ENCODE results near the gene NCK2. TPM values are rescaled to one million over a fixed set of nuclear protein-coding genes. Genes with fewer than 3 reads are reported as not detected.

The NCK2 gene
- total RNA-seq, 1 experiment from 2014 or later, result 49.2 TPM

GRCh38 chr2:105906481-105906880, 161.8 kb downstream of the NCK2 start:
- Histone ChIP-seq H2BK12ac (ENCODE audit: insufficient read length, low read depth, low read length) (no peak overlapping the region), H2BK20ac (ENCODE audit: low read depth, low read length, poor library complexity, severe bottlenecking) (no peak overlapping the region), H3K4me2 (ENCODE audit: insufficient read depth, insufficient read length, low read length) (no peak overlapping the region), H3K14ac (ENCODE audit: insufficient read depth, low read length) (no peak overlapping the region), H4K8ac (replicated peaks; ENCODE audit: insufficient read length, low read depth, low read length) (no peak overlapping the region), H3K23me2 (ENCODE audit: insufficient read length, low read depth, low read length, poor library complexity, severe bottlenecking) (no peaks in the 10 kb centered on the region), H2BK15ac (ENCODE audit: low read depth, low read length) (no peak overlapping the region), H3K23ac (ENCODE audit: insufficient read length, low read depth, low read length) (no peak overlapping the region), H3K56ac (ENCODE audit: insufficient read length, low read depth, low read length) (no peak overlapping the region), H2AFZ (ENCODE audit: low read length) (no peak overlapping the region), H2AK5ac (ENCODE audit: insufficient read length, low read length) (no peak overlapping the region), H3K4me1 (ENCODE audit: insufficient read depth, low read length) (no peaks in the 10 kb centered on the region), H3K18ac (ENCODE audit: insufficient read length, low read depth, low read length) (no peak overlapping the region), H3K9ac (ENCODE audit: extremely low read depth, insufficient read length, low read length) (no peak overlapping the region), H4K5ac (ENCODE audit: insufficient read length, low read depth, low read length) (no peak overlapping the region), H3K27ac (ENCODE audit: insufficient read length, low read depth, low read length) (no peak overlapping the region), H3K79me2 (ENCODE audit: insufficient read depth, low read length) (no peaks in the 10 kb centered on the region), H2BK5ac (ENCODE audit: insufficient read length, low read length) (no peak overlapping the region), H3K9me3 (ENCODE audit: control insufficient read depth, low read depth, low read length) (no peaks in the 10 kb centered on the region), H3K27me3 (ENCODE audit: insufficient read depth, low read length) (no peaks in the 10 kb centered on the region), H2BK120ac (ENCODE audit: low read depth, low read length, poor library complexity, severe bottlenecking) (no peak overlapping the region), H4K91ac (ENCODE audit: insufficient read length, low read depth, low read length) (no peak overlapping the region), H3K4ac (ENCODE audit: low read depth, low read length) (no peak overlapping the region), H3T11ph (ENCODE audit: low read length) (no peak overlapping the region), H3K79me1 (ENCODE audit: insufficient read depth, low read depth, low read length, poor library complexity, severe bottlenecking) (no peaks in the 10 kb centered on the region), H4K20me1 (ENCODE audit: control insufficient read depth, insufficient read depth, insufficient read length) (no peaks in the 10 kb centered on the region)
- Mint-ChIP-seq H3K27me3 (ENCODE audit: low read depth) (peaks cover 3% of the 10 kb centered on the region), H3K27ac (no peak overlapping the region), H3K4me3 (no peak overlapping the region), H3K36me3 (ENCODE audit: insufficient read depth in 1 of 3, low read depth in 3 of 3) (no peaks in the 10 kb centered on the region; a peak in 1 of 7 replicates), H3K9me3 (no peaks in the 10 kb centered on the region), H3K4me1 (peaks cover 8 to 11% of the 10 kb centered on the region in 2 experiments)
- WGBS (ENCODE audit: extremely low coverage, insufficient read length, low lambda C conversion rate), result no CpG with 5 or more reads among the region's 3 CpGs
- no peak for DNase-seq
- TF ChIP-seq CTCF (conservative IDR thresholded peaks at IDR 0.05), result no peak
